MM.1S (cell line): ENCODE data around the gene RADIL.

Experiments
- DNase-seq: peaks from one replicate; pipeline ENCODE4 v3.0.0-alpha.2; 2015
- H2AFZ ChIP-seq: fragments of 300-600 bp; sonication (generic); 2 replicates; pipeline ENCODE4 v1.6.0; 2016; ENCODE audit warnings: antibody characterized with exemption, low read length
- H3F3A ChIP-seq: fragments of 300-600 bp; sonication (generic); 2 replicates; pipeline ENCODE4 v1.6.1; 2016; ENCODE audit warnings: mild to moderate bottlenecking, antibody characterized with exemption, low read length, moderate library complexity, mixed read lengths; ENCODE audit not compliant: insufficient read depth
- H3K27ac ChIP-seq: fragments of 300-600 bp; sonication (generic); 2 replicates; pipeline ENCODE4 v1.5.1; 2016; ENCODE audit warnings: mild to moderate bottlenecking, low read length
- H3K27me3 ChIP-seq: fragments of 300-600 bp; sonication (generic); replicated peaks from 2 replicates; pipeline ENCODE4 v1.6.0; 2016; ENCODE audit warnings: low read length; ENCODE audit not compliant: insufficient read depth
- H3K36me3 ChIP-seq: fragments of 300-600 bp; sonication (generic); replicated peaks from 2 replicates; pipeline ENCODE4 v1.6.1; 2016; ENCODE audit warnings: mild to moderate bottlenecking, low read length, mixed read lengths; ENCODE audit not compliant: insufficient read depth
- H3K4me1 ChIP-seq: fragments of 300-600 bp; sonication (generic); 2 replicates; pipeline ENCODE4 v1.6.1; 2016; ENCODE audit warnings: low read length, mixed read lengths
- H3K4me2 ChIP-seq: fragments of 300-600 bp; sonication (generic); 2 replicates; pipeline ENCODE4 v1.6.0; 2016; ENCODE audit warnings: low read depth, low read length
- H3K4me3 ChIP-seq: fragments of 300-600 bp; sonication (generic); 2 replicates; pipeline ENCODE4 v1.5.1; 2016; ENCODE audit warnings: low read length, mixed read lengths
- H3K79me2 ChIP-seq: fragments of 300-600 bp; sonication (generic); 2 replicates; pipeline ENCODE4 v1.6.1; 2016; ENCODE audit warnings: mixed run types, low read length, mixed read lengths
- H3K9ac ChIP-seq: fragments of 300-600 bp; sonication (generic); 2 replicates; pipeline ENCODE4 v1.6.1; 2016; ENCODE audit warnings: low read length, mixed read lengths
- H3K9me2 ChIP-seq: fragments of 300-600 bp; sonication (generic); replicated peaks from 2 replicates; pipeline ENCODE4 v1.6.1; 2016; ENCODE audit warnings: mild to moderate bottlenecking, low read length, mixed read lengths; ENCODE audit not compliant: insufficient read depth
- H3K9me3 ChIP-seq: fragments of 300-600 bp; sonication (generic); replicated peaks from 2 replicates; pipeline ENCODE4 v1.6.1; 2016; ENCODE audit warnings: mild to moderate bottlenecking, low read length, mixed read lengths; ENCODE audit not compliant: insufficient read depth
- H4K20me1 ChIP-seq: fragments of 300-600 bp; sonication (generic); 2 replicates; pipeline ENCODE4 v1.6.1; 2016; ENCODE audit warnings: mild to moderate bottlenecking, low read length, moderate library complexity, mixed read lengths; ENCODE audit not compliant: insufficient read depth
- EZH2 ChIP-seq: fragments of 300-600 bp; sonication (generic); optimal IDR thresholded peaks from 2 replicates; pipeline ENCODE3; 2017; ENCODE audit warnings: low read depth, mild to moderate bottlenecking, antibody characterized with exemption, low read length, mixed read lengths
- EZH2phosphoT487 ChIP-seq: fragments of 300-600 bp; sonication (generic); IDR thresholded peaks from 2 replicates; pipeline ENCODE4 v1.6.1; 2018; ENCODE audit warnings: antibody characterized with exemption, low read length
- TF ChIP-seq, protein P1 (sequence below): fragments of 300-600 bp; sonication (generic); IDR thresholded peaks from 2 replicates; pipeline ENCODE4 v1.5.1; 2016; ENCODE audit warnings: antibody characterized with exemption, low read length, mixed read lengths

RADIL gene, protein sequence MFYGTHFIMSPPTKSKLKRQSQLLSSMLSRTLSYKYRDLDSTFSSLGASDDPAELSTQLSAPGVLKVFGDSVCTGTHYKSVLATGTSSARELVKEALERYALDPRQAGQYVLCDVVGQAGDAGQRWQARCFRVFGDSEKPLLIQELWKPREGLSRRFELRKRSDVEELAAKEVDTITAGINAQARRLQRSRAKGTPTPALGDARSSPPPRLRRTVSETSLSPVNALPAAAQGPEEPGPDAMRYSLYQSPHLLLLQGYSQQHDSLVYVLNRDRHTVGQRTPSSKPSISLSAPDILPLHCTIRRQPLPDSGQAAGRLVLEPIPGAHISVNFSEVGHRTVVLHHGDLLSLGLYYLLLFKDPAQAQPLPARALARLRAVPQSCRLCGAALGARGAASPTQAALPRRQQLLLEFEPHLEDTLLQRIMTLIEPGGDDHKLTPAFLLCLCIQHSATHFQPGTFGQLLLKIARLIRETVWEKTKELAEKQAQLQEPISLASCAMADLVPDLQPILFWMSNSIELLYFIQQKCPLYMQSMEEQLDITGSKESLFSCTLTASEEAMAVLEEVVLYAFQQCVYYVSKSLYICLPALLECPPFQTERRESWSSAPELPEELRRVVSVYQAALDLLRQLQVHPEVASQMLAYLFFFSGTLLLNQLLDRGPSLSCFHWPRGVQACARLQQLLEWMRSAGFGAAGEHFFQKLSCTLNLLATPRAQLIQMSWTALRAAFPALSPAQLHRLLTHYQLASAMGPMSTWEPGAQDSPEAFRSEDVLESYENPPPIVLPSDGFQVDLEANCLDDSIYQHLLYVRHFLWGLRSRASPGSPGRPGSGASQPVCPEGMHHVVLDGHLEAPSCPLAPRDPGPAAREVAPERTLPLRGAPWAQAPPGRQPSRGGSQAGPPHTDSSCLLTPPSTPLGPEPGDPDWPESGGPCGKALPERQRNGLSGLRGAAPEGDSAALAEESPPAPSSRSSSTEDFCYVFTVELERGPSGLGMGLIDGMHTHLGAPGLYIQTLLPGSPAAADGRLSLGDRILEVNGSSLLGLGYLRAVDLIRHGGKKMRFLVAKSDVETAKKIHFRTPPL

DNA sequence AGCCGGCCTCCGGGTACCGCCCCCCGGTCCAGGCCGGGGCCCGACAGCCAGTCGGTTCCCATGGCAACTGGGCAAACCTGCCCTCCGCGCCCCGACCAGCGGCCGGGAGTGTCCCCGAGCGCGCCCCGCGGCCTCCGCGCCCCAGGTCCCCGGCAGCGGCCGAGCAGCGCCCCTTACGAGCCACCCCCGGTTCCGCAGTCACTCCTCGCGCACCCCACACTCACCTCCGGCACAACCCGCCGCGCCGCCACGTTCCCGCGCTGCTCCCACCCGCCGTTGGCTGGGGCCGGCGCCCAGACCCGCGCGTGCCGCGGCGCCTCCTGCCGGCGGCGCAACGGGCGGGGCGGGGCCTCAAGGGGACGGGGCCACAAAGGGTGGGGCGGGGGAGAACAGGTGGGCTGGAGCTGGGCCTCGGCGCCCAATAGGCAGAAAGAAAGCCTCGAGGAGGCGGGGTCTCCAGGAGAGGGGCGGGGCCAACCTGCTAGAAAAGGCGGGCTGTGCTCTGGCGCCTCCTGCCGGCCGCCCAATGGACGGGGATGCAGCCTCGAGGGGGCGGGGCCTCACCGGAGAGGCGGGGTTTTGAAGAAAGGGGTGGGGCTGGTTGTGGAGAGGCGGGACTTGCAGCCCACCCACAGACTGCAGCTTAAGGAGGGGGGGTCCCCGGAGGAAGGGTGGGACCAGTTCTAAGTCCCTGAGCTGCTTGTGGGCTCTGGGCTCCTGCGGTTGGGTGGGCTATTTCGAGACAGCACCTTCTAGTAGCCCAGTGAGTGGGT, at the start of gene RADIL:
TSS of gene RADIL (minus strand) at position 345 of the 773 bp plus-strand sequence. CDS start 5,577 bp downstream, outside the sequence.
- no peak for DNase-seq

DNA sequence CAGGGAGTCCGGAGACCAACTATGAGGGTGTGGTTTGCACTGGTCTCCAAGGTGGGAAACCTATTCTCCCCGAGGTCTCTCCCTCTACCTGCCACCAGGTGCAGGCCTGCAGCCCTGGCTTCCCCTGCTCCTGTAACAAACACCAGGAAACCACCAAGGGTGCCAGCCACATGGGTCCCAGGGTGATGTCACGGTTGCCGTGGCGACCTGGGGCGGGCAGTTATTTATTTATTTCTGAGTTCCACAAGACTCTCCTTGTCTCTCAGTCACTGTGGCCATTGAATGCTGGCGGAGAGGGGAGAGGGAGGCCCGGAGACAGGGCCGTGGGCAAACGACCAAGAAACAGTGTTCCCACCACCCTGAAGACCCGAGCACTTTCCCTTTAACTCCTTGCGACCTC, 48.4 kb upstream of the RADIL start:
- H3K9me2 ChIP-seq: no peaks in the 10 kb centered on the region
- H3K79me2 ChIP-seq: no peaks in the 10 kb centered on the region
- no peaks in the 10 kb centered on the region for H4K20me1 ChIP-seq
- H2AFZ ChIP-seq: 0 out of 2 replicates have a peak overlapping the region, but pooled peaks have one; percentile 7
- H3F3A ChIP-seq: no peaks in the 10 kb centered on the region
- no peak overlapping the region for H3K9ac ChIP-seq
- no peaks in the 10 kb centered on the region for H3K36me3 ChIP-seq
- peak; percentile 60 for DNase-seq
- H3K9me3 ChIP-seq: no peaks in the 10 kb centered on the region
- H3K27me3 ChIP-seq: peaks cover 19% of the 10 kb centered on the region
- TF ChIP-seq, protein P1, sequence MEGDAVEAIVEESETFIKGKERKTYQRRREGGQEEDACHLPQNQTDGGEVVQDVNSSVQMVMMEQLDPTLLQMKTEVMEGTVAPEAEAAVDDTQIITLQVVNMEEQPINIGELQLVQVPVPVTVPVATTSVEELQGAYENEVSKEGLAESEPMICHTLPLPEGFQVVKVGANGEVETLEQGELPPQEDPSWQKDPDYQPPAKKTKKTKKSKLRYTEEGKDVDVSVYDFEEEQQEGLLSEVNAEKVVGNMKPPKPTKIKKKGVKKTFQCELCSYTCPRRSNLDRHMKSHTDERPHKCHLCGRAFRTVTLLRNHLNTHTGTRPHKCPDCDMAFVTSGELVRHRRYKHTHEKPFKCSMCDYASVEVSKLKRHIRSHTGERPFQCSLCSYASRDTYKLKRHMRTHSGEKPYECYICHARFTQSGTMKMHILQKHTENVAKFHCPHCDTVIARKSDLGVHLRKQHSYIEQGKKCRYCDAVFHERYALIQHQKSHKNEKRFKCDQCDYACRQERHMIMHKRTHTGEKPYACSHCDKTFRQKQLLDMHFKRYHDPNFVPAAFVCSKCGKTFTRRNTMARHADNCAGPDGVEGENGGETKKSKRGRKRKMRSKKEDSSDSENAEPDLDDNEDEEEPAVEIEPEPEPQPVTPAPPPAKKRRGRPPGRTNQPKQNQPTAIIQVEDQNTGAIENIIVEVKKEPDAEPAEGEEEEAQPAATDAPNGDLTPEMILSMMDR: 0 out of 2 replicates have a peak, but pooled peaks have one; percentile 4
- TF ChIP-seq EZH2: no peak
- no peak overlapping the region for H3K4me3 ChIP-seq
- no peak overlapping the region for H3K27ac ChIP-seq
- H3K4me2 ChIP-seq: peak overlapping the region; percentile 16; the same call in 1 of the 2 replicates
- no peaks in the 10 kb centered on the region for H3K4me1 ChIP-seq

More for the DNA sequence above, at the start of gene RADIL:
- Histone ChIP-seq H3K4me1 (no peaks in the 10 kb centered on the region), H3K4me3 (no peak within 1 kb of the TSS), H3F3A (no peaks in the 10 kb centered on the region), H4K20me1 (no peaks in the 10 kb centered on the region), H3K9me2 (no peaks in the 10 kb centered on the region), H3K79me2 (no peaks in the 10 kb centered on the region), H3K9ac (no peak within 1 kb of the TSS), H3K27ac (no peak within 1 kb of the TSS), H3K36me3 (no peaks in the 10 kb centered on the region), H3K27me3 (peaks cover 40% of the 10 kb centered on the region), H3K4me2 (no peak within 1 kb of the TSS), H3K9me3 (no peaks in the 10 kb centered on the region), H2AFZ (no peak within 1 kb of the TSS)
- TF ChIP-seq, protein P1: peak; percentile 13
- TF ChIP-seq EZH2: no peak

DNA sequence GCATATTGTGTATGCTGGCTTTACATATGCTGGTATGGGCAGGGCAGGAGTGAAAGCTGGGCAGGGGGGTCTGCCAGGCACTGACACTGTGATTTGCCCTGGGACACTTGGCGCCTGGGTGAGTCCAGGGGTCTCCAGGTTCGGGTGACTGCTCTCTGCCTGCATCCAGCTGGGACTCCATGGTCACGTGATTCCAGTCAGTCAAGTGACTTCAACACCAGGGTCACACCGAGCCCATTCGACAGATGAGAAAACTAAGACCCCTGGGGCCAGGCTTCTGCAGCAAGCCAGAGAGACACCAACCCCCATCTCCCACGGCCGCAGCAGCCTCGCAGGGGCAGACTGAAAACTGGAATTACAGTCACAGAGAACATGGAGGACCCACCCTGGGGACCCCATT, 45.5 kb upstream of the RADIL start:
- H3K4me1 ChIP-seq: no peaks in the 10 kb centered on the region
- no peak for DNase-seq
- no peak overlapping the region for H3K9ac ChIP-seq

More for the DNA sequence above, 45.5 kb upstream of the RADIL start:
- no peaks in the 10 kb centered on the region for H3K9me2 ChIP-seq
- no peak overlapping the region for H3K27ac ChIP-seq
- no peak for TF ChIP-seq EZH2
- TF ChIP-seq, protein P1: no peak
- TF ChIP-seq EZH2phosphoT487: no peak
- no peaks in the 10 kb centered on the region for H3F3A ChIP-seq
- no peaks in the 10 kb centered on the region for H3K9me3 ChIP-seq
- no peak overlapping the region for H3K4me3 ChIP-seq
- no peaks in the 10 kb centered on the region for H4K20me1 ChIP-seq
- peaks cover 41% of the 10 kb centered on the region for H3K27me3 ChIP-seq
- H2AFZ ChIP-seq: no peak overlapping the region
- H3K4me2 ChIP-seq: no peak overlapping the region
- no peaks in the 10 kb centered on the region for H3K36me3 ChIP-seq
- no peaks in the 10 kb centered on the region for H3K79me2 ChIP-seq
